IMR-90 (cell line): ENCODE data around the gene DCAF8L2.

ENCODE experiments used
- CEBPB ChIP-seq: IDR thresholded peaks from 2 replicates; pipeline ENCODE4 v1.6.1; 2012; ENCODE audit warnings: low read depth, low read length, improper control_type of control experiment
- CTCF ChIP-seq: conservative IDR thresholded peaks from 2 replicates; pipeline ENCODE4 v1.5.1; 2012; ENCODE audit warnings: mild to moderate bottlenecking, low read depth, low read length, improper control_type of control experiment
- MAZ ChIP-seq: IDR thresholded peaks from 2 replicates; pipeline ENCODE4 v1.6.1; 2012; ENCODE audit warnings: low read depth, mild to moderate bottlenecking, low read length, improper control_type of control experiment, moderate library complexity, borderline replicate concordance
- NFE2L2 ChIP-seq: fragments of 150-350 bp; IDR thresholded peaks from 2 replicates; pipeline ENCODE4 v1.6.1; 2016; ENCODE audit warnings: low read depth, mild to moderate bottlenecking, low read length
- POLR2A ChIP-seq: IDR thresholded peaks from 2 replicates; pipeline ENCODE4 v1.6.1; 2012; ENCODE audit warnings: mild to moderate bottlenecking, low read depth, low read length
- RAD21 ChIP-seq: IDR thresholded peaks from 2 replicates; pipeline ENCODE4 v1.6.1; 2012; ENCODE audit warnings: low read length, improper control_type of control experiment
- RCOR1 ChIP-seq: IDR thresholded peaks from 2 replicates; pipeline ENCODE4 v1.6.1; 2012; ENCODE audit warnings: mild to moderate bottlenecking, low read length, improper control_type of control experiment; ENCODE audit not compliant: insufficient replicate concordance
- SMC3 ChIP-seq: fragments of 150-350 bp; IDR thresholded peaks from 2 replicates; pipeline ENCODE4 v1.6.1; 2016; ENCODE audit warnings: low read depth, mild to moderate bottlenecking, antibody characterized with exemption, low read length, moderate library complexity
- USF2 ChIP-seq: fragments of 150-350 bp; IDR thresholded peaks from 2 replicates; pipeline ENCODE4 v1.6.1; 2017; ENCODE audit warnings: mild to moderate bottlenecking, antibody characterized with exemption, low read length, low read depth

GRCh38 chrX:27735914-27736313 is 145.8 kb downstream of the DCAF8L2 start:
- TF ChIP-seq CTCF (no peak), MAZ (no peak), CEBPB (no peak), RAD21 (no peak), RCOR1 (no peak), POLR2A (no peak), SMC3 (no peak), USF2 (no peak), NFE2L2 (no peak)
